Astrocyte (in vitro differentiated cells and primary cell): Measurements from ENCODE around the gene R3HDML. TPM values are rescaled to one million over a fixed set of nuclear protein-coding genes. Genes with fewer than 3 reads are reported as not detected.

Source experiments
- DNase-seq: peaks from one replicate; pipeline ENCODE4 v3.0.0-alpha.2; 2010; ENCODE audit warnings: low read depth
- FAIRE-seq: peaks from 2 replicates; lab custom pipeline; 2011; peaks lifted over from hg19 to GRCh38; lab: Jason Lieb, UNC
- H2AFZ ChIP-seq: 2 replicates; pipeline ENCODE4 v1.6.0; 2012; ENCODE audit warnings: low read depth, low read length, inconsistent platforms
- H3K27ac ChIP-seq: 2 replicates; pipeline ENCODE4 v1.5.1; 2011; ENCODE audit warnings: low read depth, low read length, inconsistent platforms
- H3K27me3 ChIP-seq: 2 replicates; pipeline ENCODE4 v1.6.0; 2011; ENCODE audit warnings: low read length, inconsistent platforms; ENCODE audit not compliant: insufficient read depth
- H3K36me3 ChIP-seq: 2 replicates; pipeline ENCODE4 v1.5.1; 2011; ENCODE audit warnings: low read length, inconsistent platforms; ENCODE audit not compliant: insufficient read depth
- H3K4me1 ChIP-seq: 2 replicates; pipeline ENCODE4 v1.5.1; 2011; ENCODE audit warnings: low read length, inconsistent platforms; ENCODE audit not compliant: insufficient read depth
- H3K4me2 ChIP-seq: 2 replicates; pipeline ENCODE4 v1.6.0; 2012; ENCODE audit warnings: low read length, inconsistent platforms
- H3K4me3 ChIP-seq: 2 replicates; pipeline ENCODE4 v1.5.1; 2011; ENCODE audit warnings: low read depth, mild to moderate bottlenecking, low read length, inconsistent platforms; ENCODE audit not compliant: insufficient read depth
- H3K79me2 ChIP-seq: 2 replicates; pipeline ENCODE4 v1.6.0; 2012; ENCODE audit warnings: mild to moderate bottlenecking, low read length, inconsistent platforms; ENCODE audit not compliant: insufficient read depth
- H3K9ac ChIP-seq: 2 replicates; pipeline ENCODE4 v1.6.0; 2012; ENCODE audit warnings: mild to moderate bottlenecking, low read length, inconsistent platforms
- H3K9me3 ChIP-seq: 2 replicates; pipeline ENCODE4 v1.5.1; 2012; ENCODE audit warnings: low read depth, mild to moderate bottlenecking, low read length, inconsistent platforms; ENCODE audit not compliant: insufficient read depth
- H4K20me1 ChIP-seq: 2 replicates; pipeline ENCODE4 v1.6.0; 2012; ENCODE audit warnings: low read length, inconsistent platforms; ENCODE audit not compliant: insufficient read depth
- H3K27ac Mint-ChIP-seq: one replicate; pipeline ENCODE4 v1.8.0; 2021; ENCODE audit warnings: mild to moderate bottlenecking, mixed read lengths; ENCODE audit not compliant: unreplicated experiment
- H3K27me3 Mint-ChIP-seq: one replicate; pipeline ENCODE4 v1.8.0; 2021; ENCODE audit warnings: low read depth, mixed read lengths; ENCODE audit not compliant: unreplicated experiment
- H3K36me3 Mint-ChIP-seq: one replicate; pipeline ENCODE4 v1.8.0; 2021; ENCODE audit warnings: low read depth, mixed read lengths; ENCODE audit not compliant: unreplicated experiment
- H3K4me1 Mint-ChIP-seq: one replicate; pipeline ENCODE4 v1.8.0; 2021; ENCODE audit warnings: low read depth, mixed read lengths; ENCODE audit not compliant: unreplicated experiment
- H3K4me3 Mint-ChIP-seq: one replicate; pipeline ENCODE4 v1.8.0; 2021; ENCODE audit warnings: mild to moderate bottlenecking, moderate library complexity, mixed read lengths; ENCODE audit not compliant: unreplicated experiment
- H3K9me3 Mint-ChIP-seq: one replicate; pipeline ENCODE4 v1.8.0; 2021; ENCODE audit warnings: mild to moderate bottlenecking, mixed read lengths; ENCODE audit not compliant: unreplicated experiment
- EZH2 ChIP-seq: IDR thresholded peaks from 2 replicates; pipeline ENCODE4 v1.6.1; 2012; ENCODE audit warnings: mild to moderate bottlenecking, low read length, inconsistent platforms; ENCODE audit not compliant: insufficient read depth
- total RNA-seq: library from RNA; stranded (reverse); gene quantifications from 2 replicates; pipeline ENCODE4 v1.2.1, GENCODE V29; 2021
- TF ChIP-seq, protein P1 (sequence below): IDR thresholded peaks from 2 replicates; pipeline ENCODE4 v1.5.1; 2011; ENCODE audit warnings: low read depth, mild to moderate bottlenecking, inconsistent platforms, low read length, moderate library complexity; ENCODE audit not compliant: insufficient read depth

Gene R3HDML
- total RNA-seq, 1 donor from 2014 or later, result 0.25 TPM

DNA sequence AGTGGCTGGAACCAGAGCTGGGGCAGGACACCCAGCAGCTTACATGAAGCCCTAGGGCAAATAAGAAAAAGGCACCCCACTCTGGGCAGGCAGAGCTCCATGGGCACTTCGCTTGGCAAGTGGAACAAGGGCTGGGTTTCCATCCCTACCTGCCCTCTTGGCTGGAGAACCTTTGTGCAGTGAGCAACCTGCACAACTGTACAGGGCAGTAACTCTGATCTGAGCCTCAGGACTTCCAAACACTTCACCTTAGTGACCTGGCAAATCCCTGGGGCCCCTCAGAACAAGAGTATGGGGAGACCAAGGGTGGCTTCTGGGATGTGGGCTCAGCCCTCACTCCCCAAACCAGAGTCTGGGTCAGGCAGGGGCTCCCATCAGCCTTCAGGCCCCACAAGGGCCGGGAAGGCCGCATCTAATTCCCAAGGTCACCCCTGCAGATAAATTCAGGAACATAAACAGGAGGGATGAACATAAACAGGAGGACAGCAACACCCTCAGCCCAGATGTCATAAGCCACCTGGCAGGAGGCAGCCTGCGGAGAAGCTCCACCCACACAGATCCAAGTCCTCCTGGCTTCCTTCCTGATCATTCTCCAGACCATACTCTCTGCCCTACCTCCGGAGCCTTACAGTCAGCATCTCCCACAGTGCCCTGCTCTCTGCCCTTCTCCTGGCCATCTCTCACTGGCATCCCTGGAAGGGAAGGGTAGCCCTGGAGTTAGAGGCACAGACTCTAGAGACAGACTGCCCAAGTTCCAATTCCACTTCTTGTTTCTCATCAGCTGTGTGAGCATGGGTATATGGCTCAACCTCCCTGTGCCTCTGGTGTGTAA lies 56.1 kb downstream of the R3HDML start:
- Mint-ChIP-seq H3K27me3 (peaks cover 59% of the 10 kb centered on the region), H3K36me3 (no peaks in the 10 kb centered on the region), H3K4me1 (no peaks in the 10 kb centered on the region), H3K9me3 (no peaks in the 10 kb centered on the region), H3K27ac (no peak overlapping the region), H3K4me3 (no peak overlapping the region)
- Histone ChIP-seq H4K20me1 (no peaks in the 10 kb centered on the region), H3K4me2 (no peak overlapping the region), H3K27me3 (peaks cover 24% of the 10 kb centered on the region), H2AFZ (no peak overlapping the region), H3K36me3 (no peaks in the 10 kb centered on the region), H3K4me1 (no peaks in the 10 kb centered on the region), H3K9ac (no peak overlapping the region), H3K79me2 (no peaks in the 10 kb centered on the region), H3K4me3 (no peak overlapping the region), H3K27ac (no peak overlapping the region), H3K9me3 (no peaks in the 10 kb centered on the region)
- DNase-seq (no peak), FAIRE-seq (no peak)
- TF ChIP-seq, protein P1, sequence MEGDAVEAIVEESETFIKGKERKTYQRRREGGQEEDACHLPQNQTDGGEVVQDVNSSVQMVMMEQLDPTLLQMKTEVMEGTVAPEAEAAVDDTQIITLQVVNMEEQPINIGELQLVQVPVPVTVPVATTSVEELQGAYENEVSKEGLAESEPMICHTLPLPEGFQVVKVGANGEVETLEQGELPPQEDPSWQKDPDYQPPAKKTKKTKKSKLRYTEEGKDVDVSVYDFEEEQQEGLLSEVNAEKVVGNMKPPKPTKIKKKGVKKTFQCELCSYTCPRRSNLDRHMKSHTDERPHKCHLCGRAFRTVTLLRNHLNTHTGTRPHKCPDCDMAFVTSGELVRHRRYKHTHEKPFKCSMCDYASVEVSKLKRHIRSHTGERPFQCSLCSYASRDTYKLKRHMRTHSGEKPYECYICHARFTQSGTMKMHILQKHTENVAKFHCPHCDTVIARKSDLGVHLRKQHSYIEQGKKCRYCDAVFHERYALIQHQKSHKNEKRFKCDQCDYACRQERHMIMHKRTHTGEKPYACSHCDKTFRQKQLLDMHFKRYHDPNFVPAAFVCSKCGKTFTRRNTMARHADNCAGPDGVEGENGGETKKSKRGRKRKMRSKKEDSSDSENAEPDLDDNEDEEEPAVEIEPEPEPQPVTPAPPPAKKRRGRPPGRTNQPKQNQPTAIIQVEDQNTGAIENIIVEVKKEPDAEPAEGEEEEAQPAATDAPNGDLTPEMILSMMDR, result no peak
- TF ChIP-seq EZH2, result no peak

DNA sequence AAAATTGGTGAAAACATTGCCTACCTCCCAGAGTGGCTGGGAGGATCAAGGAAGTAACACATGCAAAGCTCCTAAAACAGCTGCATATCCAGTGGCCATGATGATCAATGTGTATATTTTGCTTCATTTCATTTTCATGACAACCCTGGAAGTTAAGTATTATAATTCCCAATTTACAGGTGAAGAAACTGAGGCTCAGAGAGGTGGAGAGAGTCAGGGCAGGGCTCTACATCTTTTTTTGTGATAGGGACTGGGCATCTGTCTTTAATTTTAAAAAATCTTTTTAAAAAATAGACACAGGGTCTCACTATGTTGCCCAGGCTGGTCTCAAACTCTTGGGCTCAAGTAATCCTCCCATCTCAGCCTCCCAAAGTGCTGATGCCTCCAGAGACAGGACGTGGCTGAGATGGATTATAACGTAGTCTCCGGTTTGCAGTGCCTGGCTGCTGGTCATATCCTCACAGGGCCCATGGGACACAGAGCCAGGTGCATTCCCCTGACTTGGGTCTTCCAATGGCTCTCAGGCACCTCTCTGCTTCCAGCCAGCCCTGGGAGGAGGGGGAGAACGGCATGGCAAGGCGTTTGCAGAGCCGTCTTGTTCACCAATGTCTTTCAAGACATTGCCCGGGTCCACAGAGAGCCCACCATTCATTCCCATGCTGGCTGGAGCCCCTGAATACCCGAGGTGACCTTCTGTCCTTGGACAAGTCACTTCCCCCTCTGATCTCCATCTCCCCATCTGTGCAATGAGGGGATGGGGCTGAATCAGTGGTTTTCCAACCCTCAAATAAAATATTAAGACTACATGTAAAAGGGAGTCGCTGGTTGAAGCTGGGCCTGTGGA lies 57.0 kb downstream of the R3HDML start:
- Mint-ChIP-seq H3K9me3 (no peaks in the 10 kb centered on the region), H3K4me3 (no peak overlapping the region), H3K27me3 (peaks cover 64% of the 10 kb centered on the region), H3K36me3 (no peaks in the 10 kb centered on the region), H3K4me1 (no peaks in the 10 kb centered on the region), H3K27ac (no peak overlapping the region)
- Histone ChIP-seq H3K27me3 (peaks cover 23% of the 10 kb centered on the region), H3K9ac (no peak overlapping the region), H3K36me3 (no peaks in the 10 kb centered on the region), H3K4me3 (no peak overlapping the region), H3K9me3 (no peaks in the 10 kb centered on the region), H3K27ac (no peak overlapping the region), H4K20me1 (no peaks in the 10 kb centered on the region), H2AFZ (no peak overlapping the region), H3K4me1 (no peaks in the 10 kb centered on the region), H3K4me2 (no peak overlapping the region), H3K79me2 (no peaks in the 10 kb centered on the region)
- TF ChIP-seq, protein P1, result no peak
- no peak for TF ChIP-seq EZH2
- DNase-seq (no peak), FAIRE-seq (no peak)
